ENCODE results near the gene CHD6.

The CHD6 gene

GRCh38 chr20:41544472-41544871 is 73.7 kb downstream of the CHD6 start:
- no peak overlapping the region for H3K27ac ChIP-seq (ENCODE audit: low read depth, low read length, poor library complexity, severe bottlenecking)
- H3K4me1 ChIP-seq (ENCODE audit: insufficient read depth, low read length, severe bottlenecking): no peaks in the 10 kb centered on the region
- peaks cover 4% of the 10 kb centered on the region; the same call in 1 of the 2 replicates for H3K36me3 ChIP-seq (ENCODE audit: insufficient read depth, low read length)

DNA sequence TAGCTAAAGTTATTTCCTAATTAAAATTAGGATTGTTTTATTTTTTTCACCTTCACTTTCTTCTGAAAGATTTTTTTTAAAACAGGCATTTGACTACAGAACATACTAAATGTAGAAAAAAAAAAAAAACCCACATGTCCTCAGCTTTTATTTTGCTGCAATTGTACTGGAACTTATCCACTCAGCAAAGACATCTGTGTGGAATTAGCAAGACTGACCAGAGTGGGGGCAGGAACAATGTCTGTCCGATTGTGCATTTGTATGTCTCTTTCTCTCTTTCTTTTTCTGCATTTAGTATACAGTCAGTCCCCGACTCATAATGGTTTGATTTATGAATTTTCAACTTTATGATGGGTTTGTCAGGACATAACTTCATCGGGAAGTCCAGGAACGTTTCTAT is 77.3 kb downstream of the CHD6 start:
- Histone ChIP-seq H3K9me2 (ENCODE audit: low read depth, low read length) (no peaks in the 10 kb centered on the region), H3K4me1 (ENCODE audit: insufficient read depth, low read length, severe bottlenecking) (no peaks in the 10 kb centered on the region), H3K4me2 (ENCODE audit: low read length) (no peak overlapping the region), H3K9ac (ENCODE audit: low read length) (no peak overlapping the region), H3K27ac (ENCODE audit: low read depth, low read length, poor library complexity, severe bottlenecking) (no peak overlapping the region), H3K36me3 (ENCODE audit: insufficient read depth, low read length) (peaks cover 15% of the 10 kb centered on the region), H3K9me3 (ENCODE audit: low read length) (peaks cover 5% of the 10 kb centered on the region; the same call in 1 of the 2 replicates), H3K4me3 (ENCODE audit: low read depth, low read length, poor library complexity, severe bottlenecking) (no peak overlapping the region), H3K79me2 (ENCODE audit: insufficient read depth, low read length) (no peaks in the 10 kb centered on the region), H4K20me1 (ENCODE audit: insufficient read depth, low read length) (no peaks in the 10 kb centered on the region), H3K27me3 (ENCODE audit: insufficient read depth, low read length) (no peaks in the 10 kb centered on the region), H3F3A (ENCODE audit: insufficient read depth, low read length) (no peaks in the 10 kb centered on the region), H2AFZ (ENCODE audit: low read length) (no peak overlapping the region)
- TF ChIP-seq, protein P1, sequence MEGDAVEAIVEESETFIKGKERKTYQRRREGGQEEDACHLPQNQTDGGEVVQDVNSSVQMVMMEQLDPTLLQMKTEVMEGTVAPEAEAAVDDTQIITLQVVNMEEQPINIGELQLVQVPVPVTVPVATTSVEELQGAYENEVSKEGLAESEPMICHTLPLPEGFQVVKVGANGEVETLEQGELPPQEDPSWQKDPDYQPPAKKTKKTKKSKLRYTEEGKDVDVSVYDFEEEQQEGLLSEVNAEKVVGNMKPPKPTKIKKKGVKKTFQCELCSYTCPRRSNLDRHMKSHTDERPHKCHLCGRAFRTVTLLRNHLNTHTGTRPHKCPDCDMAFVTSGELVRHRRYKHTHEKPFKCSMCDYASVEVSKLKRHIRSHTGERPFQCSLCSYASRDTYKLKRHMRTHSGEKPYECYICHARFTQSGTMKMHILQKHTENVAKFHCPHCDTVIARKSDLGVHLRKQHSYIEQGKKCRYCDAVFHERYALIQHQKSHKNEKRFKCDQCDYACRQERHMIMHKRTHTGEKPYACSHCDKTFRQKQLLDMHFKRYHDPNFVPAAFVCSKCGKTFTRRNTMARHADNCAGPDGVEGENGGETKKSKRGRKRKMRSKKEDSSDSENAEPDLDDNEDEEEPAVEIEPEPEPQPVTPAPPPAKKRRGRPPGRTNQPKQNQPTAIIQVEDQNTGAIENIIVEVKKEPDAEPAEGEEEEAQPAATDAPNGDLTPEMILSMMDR (IDR thresholded peaks at IDR 0.05; ENCODE audit: low read length): no peak
- no peak for TF ChIP-seq EZH2 (IDR thresholded peaks at IDR 0.05; ENCODE audit: borderline replicate concordance, low read length)

More at GRCh38 chr20:41544472-41544871, 73.7 kb downstream of the CHD6 start:
- H3K27me3 ChIP-seq (ENCODE audit: insufficient read depth, low read length): no peaks in the 10 kb centered on the region
- no peaks in the 10 kb centered on the region for H3K9me2 ChIP-seq (ENCODE audit: low read depth, low read length)
- H3K4me2 ChIP-seq (ENCODE audit: low read length): no peak overlapping the region
- no peaks in the 10 kb centered on the region for H3K9me3 ChIP-seq (ENCODE audit: low read length)
- no peaks in the 10 kb centered on the region for H3K79me2 ChIP-seq (ENCODE audit: insufficient read depth, low read length)
- no peaks in the 10 kb centered on the region for H3F3A ChIP-seq (ENCODE audit: insufficient read depth, low read length)
- H3K4me3 ChIP-seq (ENCODE audit: low read depth, low read length, poor library complexity, severe bottlenecking): no peak overlapping the region
- no peak overlapping the region for H2AFZ ChIP-seq (ENCODE audit: low read length)
- no peak overlapping the region for H3K9ac ChIP-seq (ENCODE audit: low read length)
- H4K20me1 ChIP-seq (ENCODE audit: insufficient read depth, low read length): no peaks in the 10 kb centered on the region
- TF ChIP-seq, protein P1 (IDR thresholded peaks at IDR 0.05; ENCODE audit: low read length): no peak
- no peak for TF ChIP-seq EZH2 (IDR thresholded peaks at IDR 0.05; ENCODE audit: borderline replicate concordance, low read length)

DNA sequence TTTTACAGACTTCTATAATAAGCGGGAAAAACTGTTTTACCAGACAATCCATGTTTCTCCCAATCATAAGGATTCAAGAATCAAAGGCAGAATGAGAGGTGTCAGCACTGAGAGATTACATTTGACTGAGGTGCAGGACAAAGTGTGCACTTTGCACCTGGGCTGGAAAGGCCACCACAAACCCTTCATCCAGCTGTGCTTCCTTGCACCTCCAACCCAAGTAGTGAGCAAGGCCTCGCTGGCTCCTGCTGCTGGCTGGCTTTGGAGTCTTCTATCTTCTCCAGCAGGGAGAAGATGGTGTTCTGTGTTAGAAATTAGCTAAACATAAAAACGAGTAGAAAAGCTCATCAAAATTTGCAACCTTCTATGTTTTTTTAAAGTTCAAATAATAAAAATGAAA is 77.7 kb downstream of the CHD6 start:
- Histone ChIP-seq H2AFZ (ENCODE audit: low read length) (no peak overlapping the region), H3K4me1 (ENCODE audit: insufficient read depth, low read length, severe bottlenecking) (no peaks in the 10 kb centered on the region), H3K4me3 (ENCODE audit: low read depth, low read length, poor library complexity, severe bottlenecking) (no peak overlapping the region), H3K27ac (ENCODE audit: low read depth, low read length, poor library complexity, severe bottlenecking) (no peak overlapping the region), H3K9me2 (ENCODE audit: low read depth, low read length) (no peaks in the 10 kb centered on the region), H3K79me2 (ENCODE audit: insufficient read depth, low read length) (no peaks in the 10 kb centered on the region), H3K4me2 (ENCODE audit: low read length) (no peak overlapping the region), H3F3A (ENCODE audit: insufficient read depth, low read length) (no peaks in the 10 kb centered on the region), H3K9me3 (ENCODE audit: low read length) (peaks cover 5% of the 10 kb centered on the region; the same call in 1 of the 2 replicates), H3K27me3 (ENCODE audit: insufficient read depth, low read length) (no peaks in the 10 kb centered on the region), H3K36me3 (ENCODE audit: insufficient read depth, low read length) (peaks cover 15% of the 10 kb centered on the region), H3K9ac (ENCODE audit: low read length) (no peak overlapping the region), H4K20me1 (ENCODE audit: insufficient read depth, low read length) (no peaks in the 10 kb centered on the region)
- TF ChIP-seq, protein P1 (IDR thresholded peaks at IDR 0.05; ENCODE audit: low read length): no peak
- no peak for TF ChIP-seq EZH2 (IDR thresholded peaks at IDR 0.05; ENCODE audit: borderline replicate concordance, low read length)

All from OCI-LY1 (cell line).